ENCODE measurements around the gene ARL6IP6.
"Not testable (repeated sequence)": the region's sequence is repeated elsewhere in the genome, so short reads cannot be mapped to it uniquely, and the experiment has no call there.

The ARL6IP6 gene

DNA sequence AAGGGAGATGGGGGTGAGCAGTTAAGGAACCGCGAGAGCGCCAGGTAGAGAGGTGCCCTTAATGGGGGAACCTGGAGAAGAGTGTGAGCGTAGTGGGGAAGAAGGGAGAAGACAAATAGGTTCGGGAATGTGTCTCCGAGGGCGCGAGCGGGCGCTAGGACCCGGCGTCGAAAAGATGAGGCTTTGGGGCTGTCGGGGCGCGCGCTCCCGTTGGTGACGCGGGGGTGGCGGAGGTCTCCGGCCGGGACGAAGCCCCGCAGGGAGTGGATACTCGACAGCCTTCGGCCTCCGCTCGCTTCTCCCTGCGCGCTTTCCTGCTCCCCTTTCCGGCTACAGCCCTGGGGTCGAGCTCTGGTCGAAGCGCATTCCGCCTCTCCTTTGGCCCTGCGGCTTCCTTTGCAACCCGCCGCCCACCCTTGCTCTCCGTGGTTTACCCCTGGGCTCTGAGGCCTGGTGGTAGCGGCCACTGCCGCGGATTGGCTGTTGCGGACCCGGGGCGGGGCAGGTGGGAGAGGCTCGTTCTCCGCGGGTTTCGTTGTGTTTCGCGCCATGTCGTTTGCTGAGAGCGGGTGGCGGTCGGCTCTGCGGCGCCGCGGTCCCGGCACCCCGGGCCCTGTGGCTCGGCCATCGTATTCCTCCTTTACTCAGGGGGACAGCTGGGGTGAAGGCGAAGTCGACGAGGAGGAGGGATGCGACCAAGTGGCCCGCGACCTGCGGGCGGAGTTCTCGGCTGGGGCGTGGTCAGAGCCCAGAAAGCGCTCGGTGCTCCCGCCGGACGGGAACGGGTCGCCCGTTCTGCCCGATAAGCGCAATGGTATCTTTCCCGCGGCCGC lies at the start of gene ARL6IP6:
TSS of gene ARL6IP6 (plus strand) at position 545 of the 833 bp plus-strand sequence. CDS start at position 550, 5 bp downstream.
- DNase-seq (ENCODE audit: low spot score), result peak; percentile 97

DNA sequence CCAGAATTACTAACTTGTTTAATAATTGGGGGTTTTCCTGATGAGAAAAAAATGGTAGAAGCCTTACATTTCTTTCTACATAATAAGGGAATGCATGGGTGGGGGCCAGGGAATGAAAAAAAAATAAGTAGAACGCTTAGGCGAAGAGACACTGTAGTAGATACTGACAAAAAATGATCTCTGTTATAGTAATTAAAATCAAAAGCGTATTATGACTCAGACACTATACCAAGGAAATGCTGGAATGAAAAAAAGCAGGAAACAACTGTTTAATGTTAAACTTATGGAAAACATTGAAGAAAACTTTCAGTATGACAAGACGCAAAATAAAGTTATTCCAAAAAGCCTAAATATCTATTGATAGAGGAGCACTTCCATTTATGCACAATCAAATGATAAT lies 44.1 kb upstream of the ARL6IP6 start:
- no peak for DNase-seq (ENCODE audit: low spot score)

DNA sequence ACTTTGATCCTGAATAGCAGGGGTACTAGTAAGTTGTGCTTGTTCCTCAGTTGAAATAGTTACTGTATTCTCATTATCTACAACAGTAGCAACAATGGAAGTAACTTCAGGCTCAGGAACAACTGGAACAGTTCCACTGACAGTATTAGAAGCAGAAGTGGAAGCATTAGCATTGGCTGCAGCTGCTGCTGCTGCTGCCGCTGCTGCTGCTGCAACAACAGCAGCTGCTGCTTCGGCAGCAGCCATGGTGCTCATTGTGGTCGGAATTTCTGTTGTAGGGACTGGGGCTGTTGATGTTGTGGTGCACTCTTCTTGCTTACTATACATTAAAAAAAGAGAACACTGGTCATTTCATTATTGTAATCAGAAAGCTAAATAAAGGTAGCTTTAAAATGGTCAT lies 42.0 kb upstream of the ARL6IP6 start:
- DNase-seq (ENCODE audit: low spot score), result no peak

DNA sequence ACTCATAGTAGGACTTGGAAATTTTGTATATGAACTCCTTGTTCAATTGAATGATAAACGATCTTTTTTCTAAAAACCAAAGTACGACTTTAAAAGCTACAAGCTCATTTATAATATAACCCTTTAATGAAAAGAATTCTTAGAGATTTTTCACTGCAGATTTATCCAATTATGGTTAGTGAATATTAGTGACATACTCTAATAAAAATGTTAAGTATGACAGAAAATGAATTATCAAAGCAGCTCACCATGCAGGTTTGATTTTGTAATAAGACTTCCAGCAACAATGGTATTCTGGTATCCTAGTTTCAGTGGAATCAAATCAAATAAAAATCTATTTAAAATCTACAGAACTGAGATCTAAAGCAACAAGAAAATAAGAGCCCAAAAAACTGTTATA lies 39.6 kb upstream of the ARL6IP6 start:
- DNase-seq (ENCODE audit: low spot score), result no peak

DNA sequence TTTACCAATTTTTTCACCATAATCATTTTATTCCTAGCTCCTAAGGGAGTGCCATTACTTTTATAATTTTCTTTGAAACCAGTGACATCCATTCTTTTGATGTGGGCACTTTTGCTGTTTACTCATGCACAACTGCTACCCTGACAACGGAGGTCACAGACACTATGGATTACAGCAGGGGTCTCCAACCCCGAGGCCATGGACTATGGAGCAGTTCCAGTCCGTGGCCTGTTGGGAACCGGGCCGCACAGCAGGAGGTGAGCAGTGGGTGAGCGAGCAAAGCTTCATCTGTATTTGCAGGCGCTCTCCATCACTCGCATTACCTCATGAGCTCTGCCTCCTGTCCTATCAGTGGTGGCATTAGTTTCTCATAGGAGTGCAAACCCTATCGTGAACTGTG lies 35.8 kb upstream of the ARL6IP6 start:
- DNase-seq (ENCODE audit: low spot score), result no peak

DNA sequence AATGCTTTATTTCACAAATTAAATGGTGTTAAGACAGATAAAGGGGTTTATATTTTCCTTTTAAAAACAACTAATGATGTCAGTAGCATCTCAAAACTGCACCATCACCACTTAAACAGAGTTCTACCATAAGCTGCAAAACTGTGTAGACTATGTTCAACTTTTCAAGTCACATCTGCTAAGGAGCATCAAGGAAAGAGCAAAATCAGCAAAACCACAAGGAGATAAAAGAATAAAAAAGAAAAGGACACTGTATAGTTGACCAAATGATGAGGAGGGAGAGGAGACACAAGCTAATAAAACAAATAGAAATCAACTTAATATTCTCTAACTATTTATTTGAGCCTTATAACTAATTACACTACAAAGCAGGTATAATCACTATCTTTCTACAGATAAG lies 35.0 kb upstream of the ARL6IP6 start:
- no peak for DNase-seq (ENCODE audit: low spot score)

DNA sequence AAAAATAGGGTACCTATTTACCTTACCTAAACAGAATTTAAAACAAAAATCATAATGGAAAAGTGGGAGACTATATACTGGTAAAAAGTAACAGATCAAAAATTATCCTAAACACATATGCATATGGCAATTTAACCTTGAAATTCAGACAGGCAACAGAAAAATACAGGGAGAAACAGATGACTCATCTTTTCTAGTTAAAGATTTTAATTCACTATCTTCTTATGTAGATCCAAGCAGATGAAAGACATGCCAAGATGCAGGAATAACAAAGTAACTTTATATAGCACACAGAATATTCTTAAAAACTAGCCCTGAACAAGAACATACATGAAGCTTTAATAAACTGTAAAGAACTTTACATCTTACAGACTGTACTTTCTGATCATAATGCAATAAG lies 32.1 kb upstream of the ARL6IP6 start:
- DNase-seq (ENCODE audit: low spot score), result no peak

DNA sequence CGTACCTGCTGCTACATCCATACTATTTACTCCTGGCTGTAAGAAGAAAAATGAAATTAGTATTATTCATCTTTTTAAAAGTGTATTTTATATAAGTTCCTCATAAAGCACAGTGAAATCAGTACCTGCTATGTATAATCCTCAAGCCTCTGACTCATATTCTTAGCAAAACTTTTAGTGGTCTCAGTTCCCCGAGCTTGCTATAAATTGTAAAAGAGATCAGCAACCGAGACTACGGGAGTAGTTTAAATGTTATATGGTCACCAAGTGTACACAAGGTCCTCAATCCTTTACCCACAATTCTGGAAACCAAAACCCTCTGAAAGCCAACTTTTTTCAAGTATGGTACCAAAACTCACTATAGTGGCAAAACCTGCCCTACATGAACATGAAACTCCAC lies 25.4 kb upstream of the ARL6IP6 start:
- no peak for DNase-seq (ENCODE audit: low spot score)

DNA sequence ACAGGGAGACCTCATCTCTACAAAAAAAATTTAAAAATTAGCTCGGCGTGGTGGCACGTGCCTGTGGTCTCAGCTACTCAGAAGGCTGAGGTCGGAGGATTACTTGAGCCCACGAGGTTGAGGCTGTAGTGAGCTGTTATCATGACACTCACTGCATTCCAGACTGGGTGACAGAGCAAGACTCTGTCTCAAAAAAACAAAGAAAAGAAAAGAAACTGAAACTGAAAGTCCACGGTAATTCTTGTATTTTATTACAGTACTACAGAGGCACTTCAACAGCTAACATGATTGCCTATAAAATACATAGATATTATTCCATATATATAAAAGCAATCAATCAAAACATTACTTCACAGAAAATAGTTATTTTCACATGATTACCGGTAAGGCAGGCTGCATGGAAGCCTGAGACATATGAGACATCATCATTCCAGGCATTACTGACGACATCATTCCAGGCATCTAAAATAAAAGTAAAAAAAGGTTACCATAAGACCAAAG lies 24.2 kb upstream of the ARL6IP6 start:
- no peak for DNase-seq (ENCODE audit: low spot score)

DNA sequence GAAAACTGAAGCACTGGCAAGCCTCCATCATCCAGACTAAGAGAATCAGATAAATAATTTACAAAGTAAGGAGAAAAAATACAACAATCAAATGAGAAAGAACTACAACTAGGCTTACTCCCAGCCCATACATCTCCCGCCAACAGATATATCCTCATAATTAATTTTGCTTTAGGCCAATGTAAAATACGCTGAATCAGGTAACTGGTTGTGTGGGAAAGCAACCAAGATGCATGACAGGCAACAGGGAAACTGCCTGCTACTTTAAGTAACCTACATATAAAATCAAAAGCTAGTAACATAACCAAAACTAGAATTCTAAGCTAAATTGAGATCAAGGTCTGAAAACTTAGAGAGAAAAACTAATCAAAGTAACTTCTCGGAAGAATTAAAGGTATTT lies 22.7 kb upstream of the ARL6IP6 start:
- no peak for DNase-seq (ENCODE audit: low spot score)

DNA sequence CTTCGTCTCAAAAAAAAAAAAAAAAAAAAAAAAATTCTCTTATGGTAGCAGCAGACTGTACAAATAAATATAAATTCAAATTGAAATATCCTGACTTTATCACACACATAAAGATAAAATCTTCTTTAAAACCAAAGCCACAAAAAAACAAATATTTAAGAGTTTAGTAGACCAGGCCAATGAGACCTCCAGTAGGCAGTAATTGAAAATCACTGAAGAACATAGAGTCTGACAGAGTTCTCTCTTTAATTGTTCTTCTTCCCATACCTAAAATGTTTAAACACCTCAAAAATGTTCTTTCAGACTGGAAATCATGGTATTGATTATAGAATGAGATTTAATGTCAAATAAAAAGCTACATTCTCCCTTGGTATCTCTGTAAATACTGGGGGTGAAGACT lies 21.9 kb upstream of the ARL6IP6 start:
- DNase-seq (ENCODE audit: low spot score), result no peak

DNA sequence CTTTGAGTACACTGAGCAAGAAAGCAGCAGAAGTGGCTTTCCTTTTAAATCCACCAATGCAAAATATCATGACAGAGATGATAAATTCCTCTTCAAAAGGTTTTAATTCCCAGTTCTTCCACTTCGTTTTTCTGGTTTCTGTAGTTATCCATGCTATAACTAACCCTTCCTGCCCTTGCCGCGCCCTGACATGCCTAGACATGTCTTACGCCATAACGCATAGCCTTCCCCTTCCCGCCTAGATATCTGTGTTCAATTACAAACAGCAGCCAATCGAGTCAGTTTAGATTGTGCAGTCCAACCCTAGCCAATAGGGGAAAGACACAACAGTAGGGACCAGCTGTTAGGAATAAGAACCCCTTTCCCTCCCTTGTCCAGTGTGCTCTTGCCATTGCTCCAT lies 17.2 kb upstream of the ARL6IP6 start:
- no peak for DNase-seq (ENCODE audit: low spot score)

DNA sequence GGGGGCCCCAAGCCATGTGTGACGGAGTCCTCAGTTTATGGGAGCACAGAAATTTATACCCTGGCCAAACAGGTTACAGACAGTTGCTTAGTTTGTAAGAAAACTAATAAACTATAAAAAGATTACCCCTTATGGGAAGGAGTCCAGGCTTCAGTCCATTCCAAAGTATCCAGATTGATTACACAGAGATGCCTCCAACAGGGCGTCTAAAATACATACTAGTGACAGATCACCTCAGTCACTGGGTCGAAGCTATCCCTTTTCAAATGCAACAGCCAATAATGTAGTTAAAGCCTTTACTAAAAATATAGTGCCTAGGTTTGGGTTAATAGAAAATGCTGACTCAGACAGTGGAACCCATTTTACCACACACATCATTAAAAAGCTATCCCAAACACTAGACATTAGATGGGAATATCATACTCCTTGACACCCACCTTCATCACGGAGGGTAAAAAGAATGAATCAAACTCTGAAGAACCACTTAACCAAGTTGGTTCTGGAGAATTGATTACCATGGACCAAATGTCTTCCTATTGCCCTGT lies 11.9 kb upstream of the ARL6IP6 start:
- DNase-seq (ENCODE audit: low spot score), result no peak

DNA sequence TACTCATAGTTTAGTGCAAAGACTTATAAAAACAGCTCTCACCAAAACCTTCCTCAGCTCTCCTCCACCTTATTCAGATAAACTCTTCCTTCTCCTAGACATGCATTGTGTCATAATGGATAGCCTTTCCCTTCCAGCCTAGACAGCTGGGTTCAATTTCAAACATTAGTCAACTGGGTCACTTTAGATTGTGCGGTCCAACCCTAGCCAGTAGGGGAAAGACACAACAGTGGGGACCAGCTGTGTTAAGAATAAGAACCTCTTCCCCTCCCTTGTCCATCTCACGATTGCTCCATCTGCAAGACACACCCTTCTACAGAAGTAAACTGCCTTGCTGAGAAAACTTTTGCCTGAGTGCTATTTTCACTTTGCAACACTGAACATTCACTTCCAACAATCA lies 9.7 kb upstream of the ARL6IP6 start:
- no peak for DNase-seq (ENCODE audit: low spot score)

DNA sequence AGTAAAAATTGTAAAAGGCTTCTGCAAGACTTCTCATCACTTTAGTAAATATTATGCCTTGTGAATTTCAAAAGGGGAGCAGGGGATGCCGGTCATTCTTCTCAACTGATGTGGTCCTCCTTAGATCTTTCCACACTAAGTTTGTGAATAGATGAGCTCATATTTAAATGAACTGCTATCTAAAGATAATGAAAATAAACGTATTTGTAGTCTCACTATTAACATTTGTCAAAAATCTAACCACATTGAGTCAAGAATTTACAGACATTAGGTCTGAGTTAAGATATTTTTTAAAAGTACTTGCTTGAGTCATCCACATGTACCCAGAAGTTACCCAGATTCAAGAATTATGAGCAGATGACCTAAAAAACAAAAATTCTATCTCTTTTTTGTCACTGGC lies 7.7 kb upstream of the ARL6IP6 start:
- no peak for DNase-seq (ENCODE audit: low spot score)

DNA sequence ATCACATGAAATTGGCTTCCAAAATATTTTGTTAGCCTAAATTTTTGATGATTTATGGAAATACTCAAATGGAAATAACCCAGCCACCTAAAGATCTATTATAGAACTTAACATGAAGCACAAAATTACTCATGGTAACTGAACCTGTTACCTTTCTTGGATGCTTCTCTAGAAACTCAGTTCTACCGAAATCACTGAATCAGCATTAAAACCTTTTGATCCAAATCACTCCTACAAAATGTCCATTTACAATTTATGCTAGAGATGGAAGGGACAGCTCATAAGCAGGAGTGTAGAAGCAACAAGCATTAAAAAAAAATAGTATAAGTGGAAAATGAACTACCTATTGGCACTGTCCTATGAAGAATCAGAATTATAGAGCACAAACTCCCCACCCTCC lies 3.3 kb upstream of the ARL6IP6 start:
- no peak for DNase-seq (ENCODE audit: low spot score)

DNA sequence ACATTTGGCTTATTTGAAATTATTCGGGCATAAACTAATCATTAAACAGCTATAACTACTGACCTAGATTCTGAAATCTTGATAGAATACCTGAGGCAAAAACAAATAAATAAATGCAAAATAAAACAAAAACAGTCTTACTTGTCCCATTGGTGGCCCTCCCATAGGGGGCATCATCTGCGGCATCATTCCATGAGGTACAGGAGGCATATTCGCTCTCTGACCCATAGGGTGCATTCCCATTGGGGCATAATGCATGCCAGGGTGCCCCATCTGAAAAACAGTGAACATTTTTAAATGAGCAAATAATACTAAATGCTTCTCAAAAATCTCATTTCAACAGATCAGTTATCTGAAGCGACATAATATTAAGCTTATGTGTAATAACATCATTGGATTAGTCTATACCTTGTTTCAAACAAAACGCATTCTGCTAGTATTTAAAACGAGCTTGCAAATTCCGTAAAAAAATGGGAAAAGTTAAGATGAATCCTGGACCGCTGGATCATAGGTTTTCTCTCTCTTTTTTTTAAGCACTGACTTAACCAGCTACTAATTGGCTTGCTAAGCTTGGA lies 2.5 kb upstream of the ARL6IP6 start:
- no peak for DNase-seq (ENCODE audit: low spot score)

DNA sequence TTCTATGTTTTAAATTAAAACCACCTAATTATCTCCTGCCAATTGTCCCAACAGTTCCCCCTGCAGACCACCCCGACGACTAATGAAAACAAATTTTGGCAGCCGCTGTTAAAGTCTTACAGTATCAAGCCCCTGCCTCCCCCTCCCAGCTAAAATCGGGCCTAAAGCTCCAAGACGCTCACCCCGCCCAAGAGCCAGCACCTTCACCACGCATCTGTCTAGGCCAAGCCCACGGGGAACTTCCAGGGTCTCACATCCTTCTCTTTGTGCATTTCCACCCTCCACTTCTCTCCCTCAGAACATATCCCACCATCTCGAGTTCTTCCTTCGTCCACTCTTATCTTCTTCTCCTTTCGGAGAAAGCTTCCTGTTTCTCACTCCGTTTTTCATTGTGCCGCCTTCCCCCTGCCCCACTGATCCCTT lies 1.6 kb upstream of the ARL6IP6 start:
- DNase-seq (ENCODE audit: low spot score), result no peak

DNA sequence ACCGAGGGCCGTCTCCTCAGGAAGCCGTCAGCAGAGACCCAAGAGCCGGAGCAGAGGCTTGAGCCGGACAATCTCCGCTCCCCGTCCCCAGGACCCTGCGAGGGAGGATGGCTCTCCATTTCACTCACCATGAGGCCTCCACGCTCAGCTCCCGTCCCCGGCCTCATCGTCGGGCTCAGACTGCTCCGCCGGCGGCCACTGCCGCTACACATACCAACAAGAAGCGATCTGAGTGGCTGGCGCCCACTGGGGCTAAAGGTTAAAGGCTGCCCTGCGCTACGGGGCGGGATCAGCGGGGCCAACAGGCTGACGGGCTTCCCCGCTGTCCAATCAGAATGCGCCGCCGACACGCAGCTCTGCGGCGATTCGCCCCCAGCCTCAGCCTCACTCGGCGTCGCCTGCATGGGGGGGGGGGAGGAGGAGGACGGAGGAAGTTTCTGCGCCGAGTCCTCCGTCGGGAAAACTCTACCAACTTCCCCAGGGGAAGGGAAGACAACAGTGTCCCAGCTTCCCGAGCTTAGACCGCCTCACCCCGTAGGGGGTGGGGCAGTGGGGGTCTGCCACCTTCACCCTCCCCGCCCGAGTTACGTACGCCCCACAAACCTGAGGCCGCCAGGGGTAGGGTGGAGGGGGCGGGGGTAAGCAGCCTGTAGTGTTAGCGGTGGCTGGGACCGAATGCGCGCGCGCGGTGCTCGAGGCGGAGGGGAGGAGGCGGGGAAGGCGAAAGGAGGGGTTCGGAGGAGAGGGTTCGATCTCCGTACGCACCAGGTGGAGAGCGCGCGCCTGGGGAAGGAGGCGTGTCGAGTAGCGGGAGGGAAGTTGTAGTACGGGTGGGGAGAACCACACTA lies 968 bp upstream of the ARL6IP6 start, which contains the start of gene PRPF40A:
TSS of gene PRPF40A (minus strand) at position 234 of the 848 bp plus-strand sequence. CDS start at position 212, 22 bp downstream.
- DNase-seq (ENCODE audit: low spot score), result peak; percentile 99

DNA sequence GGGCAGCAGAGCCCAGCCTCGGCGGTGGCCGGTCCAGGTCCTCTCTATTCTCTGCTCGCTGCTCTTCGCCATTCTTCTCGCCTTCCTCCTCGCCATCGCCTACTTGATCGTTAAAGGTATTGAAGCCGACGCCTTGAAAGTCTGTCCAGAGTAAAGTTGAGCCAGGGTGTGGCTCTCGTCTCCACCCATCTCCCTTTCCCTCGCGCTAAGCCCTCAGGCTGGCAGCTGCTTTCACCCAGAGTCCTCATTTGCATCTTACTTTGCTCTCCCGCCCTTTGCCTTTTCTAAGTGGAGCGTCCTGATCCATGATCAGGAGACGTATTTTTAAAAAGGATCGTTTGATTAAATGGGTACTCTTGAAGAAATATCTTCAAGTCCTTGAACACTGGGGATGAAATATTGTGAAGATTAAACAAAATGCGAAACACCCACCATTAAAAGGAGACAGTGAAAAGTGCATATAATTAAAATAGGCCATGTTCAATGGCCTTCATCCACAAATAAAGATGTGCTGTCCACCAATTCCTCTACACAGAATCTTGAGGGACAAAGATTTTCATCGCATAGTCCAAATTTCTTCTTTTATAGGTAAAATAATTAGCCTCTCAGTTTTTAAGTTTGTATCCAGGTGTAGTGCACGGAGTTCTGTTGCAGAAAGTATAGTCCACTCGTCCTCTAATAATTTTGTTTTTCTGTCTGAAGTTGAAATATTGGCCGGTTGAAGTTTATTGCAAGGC lies 657 bp downstream of the ARL6IP6 start:
- DNase-seq (ENCODE audit: low spot score), result no peak

DNA sequence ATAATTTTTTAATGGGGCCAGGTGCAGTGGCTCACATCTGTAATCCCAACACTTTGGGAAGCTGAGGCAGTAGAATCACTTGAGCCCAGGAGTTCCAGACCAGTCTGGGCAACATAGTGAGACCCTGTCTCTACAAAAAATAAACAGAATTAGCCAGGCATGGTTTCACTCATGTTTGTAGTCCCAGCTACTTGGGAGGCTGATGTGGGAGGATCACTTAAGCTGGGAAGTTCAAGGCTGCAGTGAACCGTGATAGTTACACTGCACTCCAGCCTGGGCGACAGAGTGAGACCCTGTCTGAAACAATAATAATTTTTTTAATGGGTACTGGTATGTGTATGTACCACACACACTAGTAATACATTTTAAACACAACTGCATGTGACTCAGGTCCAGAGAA lies 2.4 kb downstream of the ARL6IP6 start:
- no peak for DNase-seq (ENCODE audit: low spot score)

DNA sequence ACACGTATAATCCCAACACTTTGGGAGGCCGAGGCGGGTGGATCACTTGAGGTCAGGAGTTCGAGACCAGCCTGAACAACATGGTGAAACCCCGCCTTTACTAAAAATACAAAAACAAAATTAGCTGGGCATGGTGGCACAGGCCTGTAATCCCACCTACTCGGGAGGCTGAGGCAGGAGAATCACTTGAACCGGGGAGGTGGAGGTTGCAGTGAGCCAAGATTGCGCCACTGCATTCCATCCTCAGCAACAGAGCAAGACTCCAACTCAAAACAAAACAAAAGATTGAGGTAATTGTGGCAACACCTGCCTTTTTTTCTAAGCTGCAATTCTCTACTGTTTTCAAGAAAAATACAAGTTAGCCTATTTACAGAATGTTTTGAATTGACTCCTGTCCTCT lies 4.2 kb downstream of the ARL6IP6 start:
- DNase-seq (ENCODE audit: low spot score), result not testable (repeated sequence)
